Adrenal gland (tissue), 5 donors: ENCODE results near the gene SYNPO2.

Source experiments
- CTCF ChIP-seq, 6 experiments: fragments of 450-650 bp in 4 of 6; fragments of 200-600 bp in 2 of 6; sonication (generic) in 1 of 6; IDR thresholded peaks; 1 replicate in 5 of 6; 2 replicates in 1 of 6; pipeline versions ENCODE4 v1.5.1 to v1.8.0; 2016 to 2021; ENCODE audit warnings: antibody characterized with exemption in 6 of 6, mild to moderate bottlenecking in 2 of 6, moderate library complexity in 1 of 6
- POLR2A ChIP-seq, 2 donors: fragments of 450-650 bp; IDR thresholded peaks; one replicate each; pipeline ENCODE4 v1.6.1; 2017; ENCODE audit warnings: antibody characterized with exemption in 2 of 2, mild to moderate bottlenecking in 2 of 2, moderate library complexity in 1 of 2
- donor health status: DM: no; HTN: no; CAD: no.

- no peak for TF ChIP-seq POLR2A (IDR thresholded peaks at IDR 0.05)
- TF ChIP-seq CTCF (IDR thresholded peaks at IDR 0.05): no peak
Measured at GRCh38 chr4:118905566-118905965, 16.9 kb downstream of the SYNPO2 start.
